Adrenal gland (tissue), 12 donors: ENCODE data around the gene ITCH. TPM values are rescaled to one million over a fixed set of nuclear protein-coding genes. Genes with fewer than 3 reads are reported as not detected.

Source experiments
- DNase-seq, 7 donors: peaks; one replicate each; pipeline ENCODE4 v3.0.0-alpha.2; 2019 to 2020
- H3K27ac ChIP-seq, 5 donors: fragments of 200-600 bp; sonication (generic) in 4 of 5; 1 replicate in 3 of 5; 2 replicates in 2 of 5; pipeline versions ENCODE4 v1.5.1 to v1.8.0; 2016 to 2020; ENCODE audit warnings: mild to moderate bottlenecking in 1 of 5
- H3K27me3 ChIP-seq: fragments of 200-600 bp; 2 replicates; pipeline ENCODE4 v1.8.0; 2021
- H3K36me3 ChIP-seq, 2 donors: fragments of 200-600 bp; replicated peaks in 1 of 2; 1 replicate in 1 of 2; 2 replicates in 1 of 2; pipeline versions ENCODE4 v1.5.1 to v1.8.0; 2018 to 2022
- H3K4me1 ChIP-seq, 2 donors: fragments of 200-600 bp; replicated peaks in 1 of 2; 1 replicate in 1 of 2; 2 replicates in 1 of 2; pipeline versions ENCODE4 v1.5.1 to v1.8.0; 2018 to 2021
- H3K4me3 ChIP-seq, 4 donors: fragments of 200-600 bp; sonication (generic) in 3 of 4; one replicate each; pipeline ENCODE4 v1.5.1; 2016 to 2018
- H3K9me3 ChIP-seq, 3 donors: fragments of 200-600 bp; sonication (generic) in 1 of 3; replicated peaks in 1 of 3; 1 replicate in 2 of 3; 2 replicates in 1 of 3; pipeline versions ENCODE4 v1.5.1 to v1.8.0; 2016 to 2021
- POLR2A ChIP-seq, 2 donors: fragments of 450-650 bp; IDR thresholded peaks; one replicate each; pipeline ENCODE4 v1.6.1; 2017; ENCODE audit warnings: antibody characterized with exemption in 2 of 2, mild to moderate bottlenecking in 2 of 2, moderate library complexity in 1 of 2
- WGBS, 4 donors: extraction: QIAGEN DNeasy Blood & Tissue Kit in 2 of 4; methylation state at CpG; one replicate each; pipeline versions ENCODE4 v1.1.5 to v1.1.7; 2013 to 2017; 5-methylcytosine and 5-hydroxymethylcytosine counted together
- intact Hi-C, 2 donors: fragments of 100-400 bp; cut with DNase I; formaldehyde crosslinking; loops; one replicate each; pipeline versions ENCODE4 v1.14.1 to v1.15.0; 2022 to 2023
- polyA plus RNA-seq, 3 donors: library from polyadenylated mRNA; stranded (reverse); fragments of 200-250 nt in 2 of 3; fragments of 350-450 nt in 1 of 3; fragmentation: Illumina TruSeq in 1 of 3; extraction: RNeasy Lipid Tissue Mini Kit (QIAGEN cat#74804) in 1 of 3; gene quantifications; one replicate each; pipeline ENCODE4 v1.2.3, GENCODE V29; 2013 to 2014
- total RNA-seq, 9 donors: library from RNA; depleted of rRNA in 4 of 9; stranded (reverse); fragments of >200 nt in 4 of 9; fragments of 120-200 nt in 1 of 9; fragmentation: NEBNext Ultra II Directional in 1 of 9; extraction: Animal tissue kit (Norgen Biotek cat#: 25700) in 1 of 9; gene quantifications; one replicate each; pipeline versions ENCODE4 v1.1.0 to v1.2.4, GENCODE V29; 2013 to 2023
- TF ChIP-seq, protein P1 (sequence below), 6 experiments: fragments of 450-650 bp in 4 of 6; fragments of 200-600 bp in 2 of 6; sonication (generic) in 1 of 6; IDR thresholded peaks; 1 replicate in 5 of 6; 2 replicates in 1 of 6; pipeline versions ENCODE4 v1.5.1 to v1.8.0; 2016 to 2021; ENCODE audit warnings: antibody characterized with exemption in 6 of 6, mild to moderate bottlenecking in 2 of 6, moderate library complexity in 1 of 6
- donor health status: healthy with polysubstance abuse.
- donor health status: Bipolar disorder and iron deficiency.
- donor health status: DM: yes; HTN: yes; CAD: no.
- donor health status: DM: no; HTN: no; CAD: no.
- donor health status: DM: no; HTN: no; CAD: no.
- donor health status: DM: yes; HTN: yes; CAD: no.

The ITCH gene
- total and polyA plus RNA-seq, 12 donors, result 5.8 to 67.6 (median 52.7) TPM

DNA sequence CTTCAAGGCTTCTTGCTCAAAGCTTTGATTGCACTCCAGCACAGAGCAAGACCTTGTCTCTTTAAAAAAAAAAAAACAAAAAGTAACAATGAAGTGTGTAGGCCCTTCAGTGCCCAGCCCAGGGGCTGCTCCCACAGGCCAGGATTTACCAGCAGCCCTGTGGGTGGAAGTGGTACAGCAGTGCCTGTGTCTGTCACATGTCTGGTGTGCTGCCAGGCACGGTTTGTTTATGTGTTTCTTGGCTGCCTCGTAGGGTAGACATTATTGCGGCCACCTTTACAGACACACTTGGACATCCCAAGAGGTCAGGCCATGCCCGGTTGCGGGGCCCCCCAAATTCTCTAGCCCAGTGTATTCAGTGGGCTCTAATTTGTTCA lies 165.8 kb downstream of the ITCH start:
- peak in 6 of 7 donors; percentile 43 to 73 (median 67) for DNase-seq
- Histone ChIP-seq H3K4me1 (peaks cover 18 to 30% of the 10 kb centered on the region in 2 donors), H3K9me3 (no peaks in the 10 kb centered on the region), H3K36me3 (peaks cover 0 to 51% of the 10 kb centered on the region in 2 donors), H3K27ac (peak overlapping the region in 2 of 5 donors; percentile 6 to 63), H3K4me3 (no peak overlapping the region), H3K27me3 (no peaks in the 10 kb centered on the region)
- WGBS, 4 donors, result 38 to 59% (median 43%) methylated on average over 4 to 5 of the region's 5 CpGs
- TF ChIP-seq, protein P1, sequence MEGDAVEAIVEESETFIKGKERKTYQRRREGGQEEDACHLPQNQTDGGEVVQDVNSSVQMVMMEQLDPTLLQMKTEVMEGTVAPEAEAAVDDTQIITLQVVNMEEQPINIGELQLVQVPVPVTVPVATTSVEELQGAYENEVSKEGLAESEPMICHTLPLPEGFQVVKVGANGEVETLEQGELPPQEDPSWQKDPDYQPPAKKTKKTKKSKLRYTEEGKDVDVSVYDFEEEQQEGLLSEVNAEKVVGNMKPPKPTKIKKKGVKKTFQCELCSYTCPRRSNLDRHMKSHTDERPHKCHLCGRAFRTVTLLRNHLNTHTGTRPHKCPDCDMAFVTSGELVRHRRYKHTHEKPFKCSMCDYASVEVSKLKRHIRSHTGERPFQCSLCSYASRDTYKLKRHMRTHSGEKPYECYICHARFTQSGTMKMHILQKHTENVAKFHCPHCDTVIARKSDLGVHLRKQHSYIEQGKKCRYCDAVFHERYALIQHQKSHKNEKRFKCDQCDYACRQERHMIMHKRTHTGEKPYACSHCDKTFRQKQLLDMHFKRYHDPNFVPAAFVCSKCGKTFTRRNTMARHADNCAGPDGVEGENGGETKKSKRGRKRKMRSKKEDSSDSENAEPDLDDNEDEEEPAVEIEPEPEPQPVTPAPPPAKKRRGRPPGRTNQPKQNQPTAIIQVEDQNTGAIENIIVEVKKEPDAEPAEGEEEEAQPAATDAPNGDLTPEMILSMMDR (IDR thresholded peaks at IDR 0.05), result peak in 3 of 6 experiments; percentile 26 to 30 (median 28)
- no peak for TF ChIP-seq POLR2A (IDR thresholded peaks at IDR 0.05)
- intact Hi-C loops, result loop anchor here in 1 of 2 donors (10.0 kb wide), 1 partner anchor 214 kb away; no protein-coding TSS in a partner anchor

DNA sequence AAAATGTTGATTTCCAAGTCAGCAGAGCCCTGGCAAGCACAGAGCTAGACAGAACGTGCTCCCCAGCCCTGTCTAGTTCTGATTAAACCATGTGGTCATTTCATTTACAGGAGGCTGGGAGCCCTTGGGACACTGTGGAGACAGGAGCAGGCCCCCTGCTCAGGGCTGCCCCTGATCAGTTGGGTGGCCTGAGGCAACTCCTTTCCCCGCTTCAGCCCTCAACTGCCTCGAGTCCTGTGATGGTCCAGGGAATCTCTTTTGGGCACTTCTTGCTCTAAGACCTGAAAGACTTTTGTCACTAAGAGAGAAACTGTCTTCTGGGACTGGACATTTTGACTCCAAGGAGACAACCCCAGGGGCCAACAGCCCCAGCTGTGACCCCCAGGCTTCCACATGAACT lies 166.7 kb downstream of the ITCH start:
- H3K27ac ChIP-seq, result no peak overlapping the region
- intact Hi-C loops, result loop anchor here in 1 of 2 donors (10.0 kb wide), 1 partner anchor 215 kb away; no protein-coding TSS in a partner anchor
- 80 to 95% (median 89%) methylated on average over 2 to 3 of the region's 3 CpGs for WGBS, 4 donors

DNA sequence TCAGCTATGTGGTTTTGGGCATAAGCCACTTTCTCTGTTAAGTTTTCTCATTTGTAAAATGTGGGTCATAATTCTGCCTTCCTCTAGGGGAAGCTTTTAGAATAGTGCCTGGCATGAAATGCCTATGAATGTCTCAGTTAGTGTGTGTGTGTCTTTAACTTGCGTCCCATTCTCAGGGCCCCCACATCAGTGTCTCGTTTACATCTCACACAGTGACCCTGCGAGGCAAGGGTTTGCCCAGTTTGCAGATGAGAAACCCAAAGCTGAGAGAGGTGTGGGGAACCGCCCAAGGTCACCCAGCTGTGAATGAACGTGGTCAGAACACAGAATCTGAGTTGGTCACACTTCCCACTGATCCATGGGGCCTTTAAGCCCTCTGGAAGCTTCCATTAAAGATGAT lies 167.3 kb downstream of the ITCH start:
- Histone ChIP-seq H3K4me3 (no peak overlapping the region), H3K4me1 (peaks cover 15 to 27% of the 10 kb centered on the region in 2 donors), H3K27ac (no peak overlapping the region), H3K9me3 (no peaks in the 10 kb centered on the region), H3K36me3 (peaks cover 0 to 66% of the 10 kb centered on the region in 2 donors), H3K27me3 (no peaks in the 10 kb centered on the region)
- no peak for TF ChIP-seq POLR2A (IDR thresholded peaks at IDR 0.05)
- TF ChIP-seq, protein P1 (IDR thresholded peaks at IDR 0.05), result no peak
- DNase-seq, result peak in 2 of 7 donors; percentile 13 to 48
- intact Hi-C loops, result no loop called here
- WGBS, 4 donors, result 78 to 89% (median 83%) methylated on average over 5 of the region's 5 CpGs

More for the DNA sequence above, 166.7 kb downstream of the ITCH start:
- Histone ChIP-seq H3K27me3 (no peaks in the 10 kb centered on the region), H3K9me3 (no peaks in the 10 kb centered on the region), H3K36me3 (peaks cover 0 to 60% of the 10 kb centered on the region in 2 donors), H3K4me1 (peaks cover 18 to 28% of the 10 kb centered on the region in 2 donors), H3K4me3 (no peak overlapping the region)
- no peak for TF ChIP-seq POLR2A (IDR thresholded peaks at IDR 0.05)
- TF ChIP-seq, protein P1 (IDR thresholded peaks at IDR 0.05), result no peak
- DNase-seq, result peak in 1 of 7 donors; percentile 14

DNA sequence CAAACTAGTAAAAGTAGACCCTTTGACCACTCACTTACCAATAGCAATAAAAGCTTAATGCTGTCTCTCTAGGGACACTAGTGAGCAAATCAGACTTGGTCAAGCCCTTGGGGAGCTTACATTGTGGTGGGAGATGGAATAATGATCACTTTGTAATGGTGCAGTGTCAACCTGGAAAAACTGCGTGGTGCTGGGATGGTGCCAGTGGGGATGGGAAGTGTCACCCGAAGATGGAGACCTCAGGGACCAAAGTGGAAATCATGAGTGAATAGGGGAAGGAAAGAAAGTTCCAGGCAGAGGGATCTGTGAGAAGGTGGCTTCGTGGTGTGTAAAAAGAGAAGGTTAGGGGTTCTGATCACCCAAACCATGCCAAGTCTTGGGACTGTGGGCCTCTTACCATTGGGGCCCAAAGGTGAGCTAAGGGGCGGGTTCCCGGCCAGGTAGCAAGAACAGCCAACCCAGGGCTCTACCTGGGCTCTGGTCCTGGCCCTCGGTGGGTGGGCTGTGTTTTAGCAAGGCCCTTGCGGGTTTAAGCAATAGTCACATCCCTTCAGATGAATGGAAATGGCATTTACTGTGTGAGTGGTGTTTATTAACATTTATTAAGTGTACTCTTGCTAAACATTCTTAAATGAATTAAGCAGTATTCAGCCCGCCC lies 168.7 kb downstream of the ITCH start:
- no peak overlapping the region for H3K27ac ChIP-seq
- H3K4me3 ChIP-seq, result no peak overlapping the region
- 84 to 88% (median 87%) methylated on average over 8 of the region's 8 CpGs for WGBS, 4 donors
- intact Hi-C loops, result no loop called here
- H3K36me3 ChIP-seq, result peaks cover 0 to 77% of the 10 kb centered on the region in 2 donors
- no peaks in the 10 kb centered on the region for H3K27me3 ChIP-seq
- H3K4me1 ChIP-seq, result peaks cover 3 to 13% of the 10 kb centered on the region in 2 donors
- peak in 2 of 7 donors; percentile 11 to 46 for DNase-seq
- TF ChIP-seq, protein P1 (IDR thresholded peaks at IDR 0.05), result no peak
- TF ChIP-seq POLR2A (IDR thresholded peaks at IDR 0.05), result no peak
- H3K9me3 ChIP-seq, result no peaks in the 10 kb centered on the region
